Measurements from ENCODE around the gene LSM12. TPM values are rescaled to one million over a fixed set of nuclear protein-coding genes. Genes with fewer than 3 reads are reported as not detected.

LSM12 gene
- total RNA-seq, 2 experiments from 2014 or later = 68.3 to 76.8 TPM

DNA sequence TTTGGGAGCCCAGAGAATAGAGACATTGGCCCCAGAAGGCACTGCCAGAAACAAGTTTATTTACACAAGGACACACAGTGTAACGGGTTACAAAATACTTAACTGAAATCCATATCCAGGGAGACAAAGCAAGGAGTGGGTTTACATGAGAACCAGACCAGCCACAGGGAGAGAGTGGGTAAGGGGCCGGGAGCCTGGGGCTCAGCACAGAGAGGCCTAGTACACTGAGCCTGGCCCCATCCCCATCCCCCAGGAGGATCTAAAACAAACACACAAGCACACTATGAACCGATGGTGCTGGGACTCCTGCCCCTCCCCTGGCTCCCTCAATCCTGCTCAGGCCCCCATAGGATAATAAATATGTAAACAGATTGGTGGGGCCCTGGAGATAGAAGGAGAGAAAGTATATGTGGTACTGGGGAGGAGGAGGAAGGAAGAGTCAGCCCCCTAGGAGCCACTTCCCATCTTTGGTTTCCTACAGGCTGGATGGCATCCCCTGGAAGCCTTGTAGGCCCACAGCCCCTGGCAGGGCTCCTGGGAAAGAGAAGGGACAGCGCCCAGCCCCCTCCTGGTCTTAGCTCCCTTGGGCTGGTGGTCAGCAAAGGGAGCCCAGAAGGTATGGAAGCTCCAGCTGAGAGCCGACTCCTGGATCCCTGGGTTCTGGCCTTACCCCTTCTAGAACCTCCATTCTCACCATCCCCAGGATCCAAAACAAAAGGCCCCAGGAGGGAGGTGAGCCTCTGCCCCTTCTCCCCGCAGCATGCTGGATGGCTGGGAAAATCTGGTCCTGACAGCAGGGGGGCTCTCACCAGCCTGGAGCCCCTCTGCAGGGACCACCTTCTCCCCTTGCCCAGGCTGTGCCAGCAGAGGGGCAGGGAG is 10.5 kb upstream of the LSM12 start:
- no peak overlapping the region for H3K4me3 Mint-ChIP-seq
- DNase-seq (no peak), ATAC-seq (no peak)
- no peaks in the 10 kb centered on the region for H3K27me3 Mint-ChIP-seq
- H3K9me3 Mint-ChIP-seq (ENCODE audit: low read depth) = no peaks in the 10 kb centered on the region
- H3K27ac Mint-ChIP-seq = no peak overlapping the region
- peaks cover 6% of the 10 kb centered on the region for H3K4me1 Mint-ChIP-seq
- H3K36me3 Mint-ChIP-seq = no peaks in the 10 kb centered on the region
- CTCF ChIA-PET = no interaction called here

DNA sequence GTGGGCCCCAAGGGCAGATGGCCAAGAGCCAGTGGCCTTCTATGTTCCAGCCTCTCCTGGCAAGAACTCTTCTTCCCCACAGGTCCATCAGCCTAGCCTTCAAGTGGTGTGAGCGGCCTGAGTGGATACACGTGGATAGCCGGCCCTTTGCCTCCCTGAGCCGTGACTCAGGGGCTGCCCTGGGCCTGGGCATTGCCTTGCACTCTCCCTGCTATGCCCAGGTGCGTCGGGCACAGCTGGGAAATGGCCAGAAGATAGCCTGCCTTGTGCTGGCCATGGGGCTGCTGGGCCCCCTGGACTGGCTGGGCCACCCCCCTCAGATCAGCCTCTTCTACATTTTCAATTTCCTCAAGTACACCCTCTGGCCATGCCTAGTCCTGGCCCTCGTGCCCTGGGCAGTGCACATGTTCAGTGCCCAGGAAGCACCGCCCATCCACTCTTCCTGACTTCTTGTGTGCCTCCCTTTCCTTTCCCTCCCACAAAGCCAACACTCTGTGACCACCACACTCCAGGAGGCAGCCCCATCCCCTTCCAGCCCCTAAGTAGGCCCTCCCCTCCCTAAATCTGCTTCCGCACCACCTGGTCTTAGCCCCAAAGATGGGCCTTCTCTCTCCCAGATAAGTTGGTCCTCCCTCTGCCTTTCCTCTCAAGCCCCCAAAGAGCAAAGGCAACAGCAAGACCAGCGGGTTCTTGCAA is 9.3 kb upstream of the LSM12 start:
- Mint-ChIP-seq H3K27ac (no peak overlapping the region), H3K36me3 (no peaks in the 10 kb centered on the region), H3K4me1 (peaks cover 15% of the 10 kb centered on the region), H3K27me3 (no peaks in the 10 kb centered on the region), H3K9me3 (ENCODE audit: low read depth) (no peaks in the 10 kb centered on the region), H3K4me3 (no peak overlapping the region)
- DNase-seq (no peak), ATAC-seq (no peak)
- CTCF ChIA-PET = no interaction called here

DNA sequence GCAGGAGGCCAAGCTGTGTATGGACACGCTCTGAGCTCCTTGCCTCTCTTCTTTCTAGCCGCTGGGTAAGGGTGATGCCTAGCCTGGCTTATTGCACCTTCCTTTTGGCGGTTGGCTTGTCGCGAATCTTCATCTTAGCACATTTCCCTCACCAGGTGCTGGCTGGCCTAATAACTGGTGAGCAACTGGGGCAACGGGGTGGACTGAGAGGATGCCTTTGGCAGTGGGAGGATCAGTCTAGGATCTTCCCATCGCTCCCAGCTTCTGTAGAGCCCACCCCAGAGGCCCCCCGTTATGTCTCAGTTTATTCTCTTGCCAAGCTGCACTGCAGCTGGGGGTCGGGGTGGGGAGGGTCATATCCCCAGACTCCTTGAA is 8.4 kb upstream of the LSM12 start:
- no peaks in the 10 kb centered on the region for H3K9me3 Mint-ChIP-seq (ENCODE audit: low read depth)
- H3K4me1 Mint-ChIP-seq = peaks cover 22% of the 10 kb centered on the region
- DNase-seq (no peak), ATAC-seq (no peak)
- H3K4me3 Mint-ChIP-seq = no peak overlapping the region
- no peaks in the 10 kb centered on the region for H3K27me3 Mint-ChIP-seq
- CTCF ChIA-PET = interaction anchor here (1.8 kb wide), 1 partner anchor 9 kb away, joined by 7 read pairs; no protein-coding TSS in a partner anchor
- no peaks in the 10 kb centered on the region for H3K36me3 Mint-ChIP-seq
- no peak overlapping the region for H3K27ac Mint-ChIP-seq

DNA sequence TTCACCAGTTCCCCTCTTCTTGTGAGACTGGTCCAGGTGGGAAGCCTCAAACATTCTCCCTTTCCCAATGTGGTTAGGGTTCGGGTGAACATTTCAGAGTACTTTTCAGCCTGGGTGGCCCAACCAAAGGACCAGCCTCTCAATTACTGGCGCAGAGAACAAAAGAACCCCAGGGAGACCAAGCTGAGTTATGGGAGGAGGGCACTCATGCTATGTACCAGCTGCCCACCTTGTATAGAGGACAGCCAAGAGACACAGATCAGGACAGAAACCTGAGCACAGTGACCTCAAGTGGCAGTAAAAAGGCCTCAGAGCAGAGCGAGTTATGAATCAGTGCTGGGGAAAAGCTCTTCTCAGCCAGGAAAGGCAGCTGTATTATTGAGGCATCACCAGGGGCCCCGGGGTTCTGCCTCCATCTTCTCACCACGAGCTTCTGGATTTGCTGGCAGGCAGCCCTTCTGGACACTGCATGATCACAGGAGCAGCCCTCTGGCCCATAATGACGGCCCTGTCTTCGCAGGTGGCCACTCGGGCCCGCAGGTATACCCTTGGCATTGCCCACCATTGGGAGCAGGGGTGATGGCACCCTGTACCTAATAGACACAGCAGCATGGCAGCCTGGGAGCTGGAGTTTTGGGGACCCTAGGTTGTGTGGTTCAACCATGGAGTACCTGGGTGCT is 7.9 kb upstream of the LSM12 start:
- Mint-ChIP-seq H3K27me3 (no peaks in the 10 kb centered on the region), H3K4me3 (no peak overlapping the region), H3K27ac (no peak overlapping the region), H3K36me3 (no peaks in the 10 kb centered on the region), H3K9me3 (ENCODE audit: low read depth) (no peaks in the 10 kb centered on the region), H3K4me1 (peaks cover 22% of the 10 kb centered on the region)
- no peak for DNase-seq
- CTCF ChIA-PET = interaction anchor here (1.8 kb wide), 1 partner anchor 9 kb away, joined by 7 read pairs; no protein-coding TSS in a partner anchor
- ATAC-seq = no peak

DNA sequence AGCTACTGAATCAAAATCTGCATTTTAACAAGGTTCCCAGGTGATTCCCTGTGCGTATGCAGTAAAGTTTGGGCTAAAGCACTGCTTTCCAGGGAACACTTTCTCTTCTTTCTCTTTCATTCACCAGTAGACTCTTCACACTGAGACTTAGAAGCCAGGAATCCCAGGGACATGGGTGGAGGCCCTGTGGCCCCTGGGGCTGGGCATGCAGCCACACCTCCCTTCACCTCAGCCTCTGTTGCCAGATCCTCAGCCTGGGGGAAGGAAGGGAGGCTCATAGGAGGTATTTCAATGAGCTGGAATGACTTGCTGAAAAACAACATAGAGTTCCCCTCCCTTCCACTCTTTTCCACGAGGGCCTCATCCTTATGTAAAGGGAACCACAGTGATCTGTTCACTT is 5.3 kb upstream of the LSM12 start:
- H3K27me3 Mint-ChIP-seq = no peaks in the 10 kb centered on the region
- peak overlapping the region; percentile 73 for H3K27ac Mint-ChIP-seq
- no peaks in the 10 kb centered on the region for H3K9me3 Mint-ChIP-seq (ENCODE audit: low read depth)
- ATAC-seq (no peak), DNase-seq (no peak)
- CTCF ChIA-PET = no interaction called here
- H3K4me3 Mint-ChIP-seq = peak overlapping the region; percentile 89
- H3K36me3 Mint-ChIP-seq = no peaks in the 10 kb centered on the region
- peaks cover 29% of the 10 kb centered on the region for H3K4me1 Mint-ChIP-seq

DNA sequence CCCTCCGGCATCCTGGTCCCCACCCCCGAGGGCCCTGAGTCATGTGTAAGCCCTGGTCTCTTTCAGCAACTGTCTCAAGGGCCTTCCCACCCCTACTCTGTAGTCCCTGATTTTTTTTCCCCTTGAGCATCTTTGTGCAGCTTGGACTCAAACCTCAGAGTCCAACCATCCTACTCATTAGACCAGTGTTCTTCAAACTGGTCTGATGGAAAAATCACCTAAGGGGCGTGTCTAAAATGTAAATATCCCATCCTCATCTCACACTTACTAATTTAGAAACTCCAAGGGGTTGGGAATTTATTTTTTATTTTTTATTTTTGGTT is 4.7 kb upstream of the LSM12 start:
- Mint-ChIP-seq H3K27ac (peak overlapping the region; percentile 94), H3K4me3 (peak overlapping the region; percentile 89), H3K4me1 (peaks cover 33% of the 10 kb centered on the region), H3K9me3 (ENCODE audit: low read depth) (no peaks in the 10 kb centered on the region), H3K27me3 (no peaks in the 10 kb centered on the region), H3K36me3 (no peaks in the 10 kb centered on the region)
- DNase-seq = no peak
- ATAC-seq = no peak
- CTCF ChIA-PET = no interaction called here

DNA sequence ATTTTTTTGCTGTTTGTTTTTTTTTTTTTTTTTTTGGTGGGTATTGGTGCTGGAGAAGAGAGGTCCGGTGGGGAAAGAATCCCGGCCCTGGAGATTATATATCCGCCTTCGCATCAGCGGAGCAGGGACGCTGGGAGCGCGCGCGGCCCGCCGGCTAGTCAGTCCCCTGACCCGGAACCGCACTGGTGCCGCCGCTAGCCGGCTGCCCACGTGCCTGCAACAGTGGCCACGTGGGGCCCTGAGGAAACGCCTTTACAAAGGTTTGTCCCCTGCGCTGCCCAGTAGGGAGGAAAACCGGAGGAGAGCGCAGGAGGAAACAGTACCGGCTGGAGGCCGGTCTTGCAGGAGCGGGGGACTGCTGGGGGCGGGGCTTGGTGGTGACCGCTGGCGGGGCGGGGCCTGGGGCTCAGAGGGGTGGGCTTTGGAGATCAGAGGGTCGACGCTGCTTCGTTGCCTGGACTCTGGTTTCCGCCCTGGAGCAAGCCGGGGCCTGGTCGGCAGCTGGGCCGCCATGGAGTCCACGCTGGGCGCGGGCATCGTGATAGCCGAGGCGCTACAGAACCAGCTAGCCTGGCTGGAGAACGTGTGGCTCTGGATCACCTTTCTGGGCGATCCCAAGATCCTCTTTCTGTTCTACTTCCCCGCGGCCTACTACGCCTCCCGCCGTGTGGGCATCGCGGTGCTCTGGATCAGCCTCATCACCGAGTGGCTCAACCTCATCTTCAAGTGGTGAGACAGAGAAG is 4.2 kb upstream of the LSM12 start, which contains the start of gene G6PC3:
Gene G6PC3 (plus strand): TSS at position 281 of the 743 bp plus-strand sequence. CDS start 231 bp downstream, at position 512.
- Mint-ChIP-seq H3K9me3 (ENCODE audit: low read depth) (no peaks in the 10 kb centered on the region), H3K36me3 (peaks cover 2% of the 10 kb centered on the region), H3K27ac (peak within 1 kb of the TSS; percentile 94), H3K27me3 (no peaks in the 10 kb centered on the region), H3K4me1 (peaks cover 35% of the 10 kb centered on the region), H3K4me3 (peak within 1 kb of the TSS; percentile 89)
- CTCF ChIA-PET = interaction anchor here (0.6 kb wide), 1 partner anchor 30 kb away, joined by 4 read pairs; no protein-coding TSS in a partner anchor
- DNase-seq (peak; percentile 94), ATAC-seq (peak; percentile 76)

DNA sequence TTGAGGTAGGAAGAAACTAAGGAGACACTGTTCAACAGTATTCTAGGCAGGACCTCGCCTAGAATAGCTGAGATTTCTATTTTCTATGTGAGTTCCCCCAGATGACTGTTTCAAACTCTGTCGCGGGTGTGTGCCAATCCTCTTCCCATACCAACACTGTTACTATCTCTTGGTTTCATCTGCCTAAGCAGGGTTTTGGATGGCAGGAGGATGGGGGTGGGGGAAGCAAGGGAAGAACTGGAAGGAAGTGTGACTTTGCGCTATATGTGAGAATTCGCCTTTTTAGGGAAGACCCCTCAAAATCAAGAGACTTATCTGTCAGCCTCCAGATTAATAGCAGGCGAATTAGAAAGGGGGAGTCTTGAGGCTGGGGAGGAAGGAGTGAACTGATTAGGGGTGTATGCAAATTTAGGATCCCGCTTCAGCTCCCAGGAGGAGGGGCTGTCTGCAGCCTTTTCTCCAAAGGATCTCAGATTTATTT is 3.5 kb upstream of the LSM12 start:
- peak overlapping the region; percentile 94 for H3K27ac Mint-ChIP-seq
- peaks cover 6% of the 10 kb centered on the region for H3K36me3 Mint-ChIP-seq
- CTCF ChIA-PET = interaction anchor here (0.6 to 0.7 kb wide), 2 partner anchors 29 to 57 kb away, joined by 3 to 4 read pairs; no protein-coding TSS in a partner anchor
- no peaks in the 10 kb centered on the region for H3K9me3 Mint-ChIP-seq (ENCODE audit: low read depth)
- H3K4me3 Mint-ChIP-seq = peak overlapping the region; percentile 89
- ATAC-seq = no peak
- peaks cover 41% of the 10 kb centered on the region for H3K4me1 Mint-ChIP-seq
- no peaks in the 10 kb centered on the region for H3K27me3 Mint-ChIP-seq
- DNase-seq = no peak

DNA sequence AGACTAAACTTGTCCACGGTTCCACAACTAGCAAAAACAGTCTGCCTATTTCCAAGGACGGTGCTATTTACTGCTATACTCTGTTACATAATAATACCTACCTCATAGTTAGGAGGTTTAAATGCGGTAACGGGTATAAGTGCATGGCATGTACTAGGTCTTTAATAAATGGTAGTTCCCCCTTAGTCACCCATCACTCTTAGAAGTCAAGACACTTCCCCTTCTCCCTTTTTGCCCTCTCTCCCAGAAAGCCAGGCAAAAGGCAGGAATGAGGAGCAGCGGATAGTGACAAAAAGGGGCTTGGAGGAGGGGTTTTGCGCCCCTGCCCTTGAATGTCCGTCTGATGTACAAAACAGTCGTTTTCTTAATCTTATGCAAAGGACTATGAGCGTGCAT is 1.1 kb upstream of the LSM12 start:
- Mint-ChIP-seq H3K9me3 (ENCODE audit: low read depth) (no peaks in the 10 kb centered on the region), H3K4me1 (peaks cover 48% of the 10 kb centered on the region), H3K36me3 (peaks cover 17% of the 10 kb centered on the region), H3K4me3 (peak overlapping the region; percentile 98), H3K27ac (peak overlapping the region; percentile 89), H3K27me3 (no peaks in the 10 kb centered on the region)
- DNase-seq (no peak), ATAC-seq (no peak)
- CTCF ChIA-PET = interaction anchor here (1.8 to 3.1 kb wide), 2 partner anchors 49 to 123 kb away, joined by 6 to 10 read pairs; no protein-coding TSS in a partner anchor

DNA sequence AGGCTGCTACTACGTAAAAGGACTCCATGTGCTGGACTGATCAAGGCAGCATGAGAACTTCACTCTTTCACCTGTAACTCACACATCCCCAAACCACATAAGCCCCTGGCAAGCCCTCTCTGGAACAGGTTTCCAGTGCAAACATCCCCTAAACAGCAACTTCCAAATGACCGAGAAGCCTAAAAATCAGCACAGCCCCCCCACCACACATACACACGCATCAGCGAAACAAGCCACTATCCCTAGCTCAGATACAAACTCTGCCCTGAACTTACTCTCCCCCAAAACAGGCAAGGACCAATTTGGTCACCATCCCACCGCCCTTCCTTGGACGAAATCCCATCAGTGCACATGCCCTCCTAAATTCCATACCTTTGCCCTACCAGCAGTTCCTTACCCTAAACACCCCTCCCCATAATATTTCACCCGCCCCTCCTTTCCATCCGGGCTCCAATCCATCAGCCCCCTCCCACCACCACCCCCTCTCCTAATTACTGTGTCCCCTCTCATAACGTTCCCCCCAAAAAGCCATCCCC is 735 bp downstream of the LSM12 start:
- Mint-ChIP-seq H3K27me3 (no peaks in the 10 kb centered on the region), H3K9me3 (ENCODE audit: low read depth) (no peaks in the 10 kb centered on the region), H3K4me3 (peak overlapping the region; percentile 98), H3K27ac (peak overlapping the region; percentile 89), H3K36me3 (peaks cover 27% of the 10 kb centered on the region), H3K4me1 (peaks cover 45% of the 10 kb centered on the region)
- DNase-seq = peak; percentile 48
- CTCF ChIA-PET = interaction anchor here (0.9 to 3.1 kb wide), 7 partner anchors 9 to 128 kb away, joined by 3 to 10 read pairs (median 5); partner anchors contain the start of genes HDAC5, TMEM101 and TMUB2
- ATAC-seq = no peak

DNA sequence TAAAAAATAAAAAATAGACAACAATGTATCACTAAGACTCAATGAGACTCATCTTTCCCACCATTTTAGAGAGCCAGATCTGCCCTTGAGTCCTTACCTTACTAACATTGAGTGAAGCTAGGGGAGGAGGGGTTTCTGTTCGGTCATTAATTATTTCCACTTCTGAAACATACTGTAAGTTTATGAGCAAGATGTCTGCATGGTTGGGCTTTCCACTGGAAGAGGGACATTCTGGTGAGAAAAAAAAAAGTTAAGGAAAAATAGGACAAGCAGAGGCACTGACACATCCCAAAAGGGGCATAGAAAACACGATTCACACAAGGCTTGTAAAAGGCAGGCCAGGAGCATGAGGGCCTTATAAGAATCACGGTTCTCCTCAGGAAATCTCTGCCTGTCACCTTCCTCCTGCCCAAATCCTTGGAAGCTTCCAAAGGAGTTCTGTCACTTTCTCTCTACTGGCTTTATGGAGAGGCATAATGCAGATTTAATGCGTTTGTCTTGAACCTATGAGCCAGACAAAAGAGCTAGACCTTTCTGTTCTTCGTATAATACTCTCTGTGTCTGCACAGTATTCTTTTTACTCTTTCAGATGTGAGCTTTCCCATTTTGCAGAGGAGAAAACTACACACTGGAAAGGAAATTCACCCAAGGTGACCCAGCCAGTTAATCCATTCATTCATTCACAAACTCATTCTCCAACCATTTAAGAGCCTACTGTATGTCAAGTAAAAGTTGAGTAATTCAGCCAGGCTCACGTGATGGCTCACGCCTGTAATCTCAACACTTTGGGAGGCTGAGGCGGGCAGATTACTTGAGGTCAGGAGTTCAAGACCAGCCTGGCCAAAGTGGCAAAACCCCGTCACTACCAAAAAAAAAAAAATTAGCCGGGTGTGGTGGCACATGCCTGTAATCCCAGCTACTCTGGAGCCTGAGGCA is 2.5 kb downstream of the LSM12 start:
- no peak overlapping the region for H3K4me3 Mint-ChIP-seq
- peaks cover 39% of the 10 kb centered on the region for H3K36me3 Mint-ChIP-seq
- ATAC-seq (no peak), DNase-seq (no peak)
- peaks cover 52% of the 10 kb centered on the region for H3K4me1 Mint-ChIP-seq
- no peaks in the 10 kb centered on the region for H3K9me3 Mint-ChIP-seq (ENCODE audit: low read depth)
- peak overlapping the region; percentile 41 for H3K27ac Mint-ChIP-seq
- CTCF ChIA-PET = interaction anchor here (0.7 to 2.0 kb wide), 4 partner anchors 22 to 218 kb away, joined by 3 to 5 read pairs (median 4); no protein-coding TSS in a partner anchor
- no peaks in the 10 kb centered on the region for H3K27me3 Mint-ChIP-seq

Measured in activated CD8-positive, alpha-beta memory T cell treated with anti-CD3 and anti-CD28 coated beads, Interleukin-2, amount 10 ng/mL, durations not matched to agents 7 days and 5 days (primary cell).